Neutrophil (primary cell): Measurements from ENCODE around the gene CD8A.

Experiments used
- H3K27ac ChIP-seq: fragments of 200-600 bp; sonication (generic); 2 replicates; pipeline ENCODE4 v1.5.1; 2016; ENCODE audit warnings: mild to moderate bottlenecking, moderate library complexity
- H3K27me3 ChIP-seq: fragments of 200-600 bp; sonication (generic); 2 replicates; pipeline ENCODE4 v1.6.0; 2016; ENCODE audit warnings: mild to moderate bottlenecking
- H3K36me3 ChIP-seq: fragments of 200-600 bp; sonication (generic); 2 replicates; pipeline ENCODE4 v1.5.1; 2017
- H3K4me1 ChIP-seq, 2 experiments: fragments of 200-600 bp in 1 of 2; sonication (generic) in 1 of 2; 1 replicate in 1 of 2; 2 replicates in 1 of 2; pipeline versions ENCODE4 v1.5.1 to v1.6.1; 2013 to 2016; ENCODE audit warnings: low read depth in 1 of 2, low read length in 1 of 2, mild to moderate bottlenecking in 1 of 2, moderate library complexity in 1 of 2; ENCODE audit not compliant: control insufficient read depth in 1 of 2, insufficient read depth in 1 of 2
- H3K4me3 ChIP-seq, 2 experiments: fragments of 200-600 bp in 1 of 2; sonication (generic) in 1 of 2; 1 replicate in 1 of 2; 2 replicates in 1 of 2; pipeline ENCODE4 v1.5.1; 2013 to 2016; ENCODE audit warnings: low read depth in 1 of 2, low read length in 1 of 2, mild to moderate bottlenecking in 1 of 2, moderate library complexity in 1 of 2
- H3K9me3 ChIP-seq: fragments of 200-600 bp; sonication (generic); 2 replicates; pipeline ENCODE4 v1.5.1; 2016
- TF ChIP-seq, protein P1 (sequence below): fragments of 200-600 bp; sonication (generic); IDR thresholded peaks from 2 replicates; pipeline ENCODE4 v1.5.1; 2016; ENCODE audit warnings: antibody characterized with exemption

CD8A gene

DNA sequence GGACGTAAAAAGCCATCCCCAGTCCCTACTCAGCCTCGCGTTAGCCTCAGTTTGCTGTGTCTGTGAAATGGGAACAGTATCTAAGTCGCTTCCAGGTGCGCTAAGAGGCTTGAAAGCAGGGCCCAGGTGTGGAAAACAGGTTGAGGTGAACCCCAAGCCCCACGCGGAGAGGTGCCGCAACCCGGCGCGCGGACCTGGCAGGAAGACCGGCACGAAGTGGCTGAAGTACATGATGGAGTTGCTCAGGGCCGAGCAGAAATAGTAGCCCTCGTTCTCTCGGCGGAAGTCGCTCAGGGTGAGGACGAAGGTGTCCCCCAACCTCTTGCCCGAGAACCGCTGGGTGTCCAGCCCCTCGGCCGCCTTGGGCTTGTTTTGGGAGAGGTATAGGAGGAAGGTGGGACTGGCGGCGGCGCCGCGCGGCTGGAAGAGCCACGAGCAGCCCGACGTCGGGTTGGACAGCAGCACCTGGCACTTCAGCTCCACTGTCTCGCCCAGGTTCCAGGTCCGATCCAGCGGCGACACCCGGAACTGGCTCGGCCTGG lies 508 bp downstream of the CD8A start:
- TF ChIP-seq, protein P1, sequence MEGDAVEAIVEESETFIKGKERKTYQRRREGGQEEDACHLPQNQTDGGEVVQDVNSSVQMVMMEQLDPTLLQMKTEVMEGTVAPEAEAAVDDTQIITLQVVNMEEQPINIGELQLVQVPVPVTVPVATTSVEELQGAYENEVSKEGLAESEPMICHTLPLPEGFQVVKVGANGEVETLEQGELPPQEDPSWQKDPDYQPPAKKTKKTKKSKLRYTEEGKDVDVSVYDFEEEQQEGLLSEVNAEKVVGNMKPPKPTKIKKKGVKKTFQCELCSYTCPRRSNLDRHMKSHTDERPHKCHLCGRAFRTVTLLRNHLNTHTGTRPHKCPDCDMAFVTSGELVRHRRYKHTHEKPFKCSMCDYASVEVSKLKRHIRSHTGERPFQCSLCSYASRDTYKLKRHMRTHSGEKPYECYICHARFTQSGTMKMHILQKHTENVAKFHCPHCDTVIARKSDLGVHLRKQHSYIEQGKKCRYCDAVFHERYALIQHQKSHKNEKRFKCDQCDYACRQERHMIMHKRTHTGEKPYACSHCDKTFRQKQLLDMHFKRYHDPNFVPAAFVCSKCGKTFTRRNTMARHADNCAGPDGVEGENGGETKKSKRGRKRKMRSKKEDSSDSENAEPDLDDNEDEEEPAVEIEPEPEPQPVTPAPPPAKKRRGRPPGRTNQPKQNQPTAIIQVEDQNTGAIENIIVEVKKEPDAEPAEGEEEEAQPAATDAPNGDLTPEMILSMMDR = no peak
- H3K27me3 ChIP-seq = peaks cover 96% of the 10 kb centered on the region

DNA sequence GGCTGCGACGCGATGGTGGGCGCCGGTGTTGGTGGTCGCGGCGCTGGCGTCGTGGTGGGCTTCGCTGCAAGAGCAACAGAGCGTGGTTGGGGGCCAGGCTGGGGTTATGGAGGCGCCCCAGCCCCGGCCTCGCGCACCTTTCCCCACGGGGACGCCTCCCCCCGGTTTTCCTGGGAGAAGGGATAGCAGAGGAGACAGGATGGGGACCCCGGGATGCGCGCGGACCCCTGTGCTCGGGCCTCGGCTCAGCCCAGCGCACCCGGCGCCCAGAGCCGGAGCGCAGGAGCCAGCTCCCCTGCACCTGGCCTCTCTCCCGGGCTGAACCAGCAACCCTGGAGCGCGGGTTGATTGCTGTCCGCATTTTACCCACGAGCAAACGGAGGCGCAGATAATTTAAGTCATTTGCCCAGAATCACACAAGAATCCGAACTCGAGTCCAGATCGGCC lies 1.0 kb downstream of the CD8A start:
- Histone ChIP-seq H3K36me3 (no peaks in the 10 kb centered on the region), H3K27ac (no peak overlapping the region), H3K9me3 (no peaks in the 10 kb centered on the region), H3K4me3 (no peak overlapping the region), H3K27me3 (peaks cover 96% of the 10 kb centered on the region), H3K4me1 (peaks cover 14 to 22% of the 10 kb centered on the region in 2 experiments)
- TF ChIP-seq, protein P1 = no peak

More for the DNA sequence above, 508 bp downstream of the CD8A start:
- Histone ChIP-seq H3K27ac (no peak overlapping the region), H3K36me3 (no peaks in the 10 kb centered on the region), H3K9me3 (no peaks in the 10 kb centered on the region), H3K4me3 (peak overlapping the region in 1 of 2 experiments; percentile 20), H3K4me1 (peaks cover 14 to 22% of the 10 kb centered on the region in 2 experiments)

DNA sequence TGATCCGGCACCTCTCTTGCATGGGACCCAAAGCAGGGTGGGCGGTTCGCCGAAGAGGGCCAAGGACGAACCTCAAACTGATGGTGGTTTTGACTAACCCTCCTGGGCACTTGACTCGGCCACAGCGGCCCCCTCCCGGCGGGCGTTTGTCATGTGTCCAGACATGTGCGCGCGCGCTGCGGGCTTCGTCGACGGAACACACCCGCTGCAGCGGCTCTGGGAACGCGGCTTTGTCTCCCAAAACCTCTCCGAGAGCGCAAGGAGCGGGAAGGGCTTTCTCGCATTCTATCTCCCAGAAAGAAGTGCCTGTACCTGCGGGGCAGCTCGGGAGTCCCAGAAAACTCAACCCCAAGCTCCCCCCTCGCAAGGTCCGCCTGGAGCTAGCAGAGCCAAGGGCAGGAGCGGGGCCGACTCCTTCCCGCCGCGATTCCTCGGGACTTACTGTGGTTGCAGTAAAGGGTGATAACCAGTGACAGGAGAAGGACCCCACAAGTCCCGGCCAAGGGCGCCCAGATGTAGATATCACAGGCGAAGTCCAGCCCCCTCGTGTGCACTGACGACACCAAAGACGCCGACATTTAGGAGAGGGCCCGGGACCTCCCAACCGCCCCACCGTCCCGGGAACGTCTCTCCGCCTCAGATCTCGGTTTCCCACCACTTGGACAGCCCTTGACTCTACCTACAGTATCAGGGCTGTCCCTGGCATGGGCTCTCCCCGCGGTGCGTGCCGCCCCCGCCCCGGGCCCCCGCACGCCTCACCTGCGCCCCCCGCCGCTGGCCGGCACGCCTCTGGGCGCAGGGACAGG lies 1.6 kb downstream of the CD8A start:
- H3K9me3 ChIP-seq = no peaks in the 10 kb centered on the region
- no peaks in the 10 kb centered on the region for H3K36me3 ChIP-seq
- no peak overlapping the region for H3K27ac ChIP-seq
- H3K4me3 ChIP-seq = no peak overlapping the region
- H3K27me3 ChIP-seq = peaks cover 97% of the 10 kb centered on the region
- TF ChIP-seq, protein P1 = no peak
- peaks cover 14 to 22% of the 10 kb centered on the region in 2 experiments for H3K4me1 ChIP-seq

DNA sequence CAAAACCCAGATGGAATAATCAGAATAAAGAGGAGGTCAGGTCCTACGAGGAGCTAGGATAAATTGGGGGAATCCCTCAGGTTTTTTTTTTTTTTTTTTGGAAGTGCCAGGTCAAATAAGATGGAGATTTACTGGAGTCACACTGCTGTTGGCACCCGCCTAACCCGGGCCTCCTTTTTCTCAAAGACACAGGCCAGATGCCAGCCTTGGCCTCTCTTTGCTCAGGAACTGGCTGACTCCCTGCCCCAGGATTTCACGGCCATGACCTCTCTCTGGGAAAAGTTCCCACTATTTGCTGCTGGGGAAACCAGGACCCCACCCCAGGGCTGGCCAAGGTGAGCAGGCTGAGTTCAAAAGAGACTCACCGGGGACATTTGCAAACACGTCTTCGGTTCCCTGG lies 2.5 kb downstream of the CD8A start:
- H3K9me3 ChIP-seq = no peaks in the 10 kb centered on the region
- peaks cover 96% of the 10 kb centered on the region for H3K27me3 ChIP-seq
- no peak overlapping the region for H3K27ac ChIP-seq
- no peak overlapping the region for H3K4me3 ChIP-seq
- no peaks in the 10 kb centered on the region for H3K36me3 ChIP-seq
- H3K4me1 ChIP-seq = peaks cover 14 to 22% of the 10 kb centered on the region in 2 experiments
- TF ChIP-seq, protein P1 = no peak

DNA sequence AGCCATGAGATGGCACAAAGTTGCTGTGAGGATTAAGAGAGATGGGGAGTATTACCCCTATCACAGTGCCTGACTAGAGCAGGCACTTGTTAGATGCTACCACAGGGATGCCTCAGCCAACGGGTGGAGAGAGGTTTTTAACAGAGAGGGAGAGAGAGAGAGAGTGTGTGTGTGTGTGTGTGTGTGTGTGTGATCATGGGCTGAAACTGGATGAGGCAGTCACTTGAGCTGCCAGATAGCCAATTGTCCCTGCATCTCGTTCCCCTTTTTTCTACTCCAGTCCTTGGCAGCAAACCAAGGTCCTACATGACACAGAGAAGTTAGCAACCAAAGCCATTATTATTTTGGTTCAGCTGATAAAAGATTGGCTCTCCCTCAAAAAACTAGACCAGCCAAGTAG lies 3.0 kb downstream of the CD8A start:
- Histone ChIP-seq H3K27me3 (peaks cover 96% of the 10 kb centered on the region), H3K4me3 (no peak overlapping the region), H3K27ac (no peak overlapping the region), H3K9me3 (no peaks in the 10 kb centered on the region), H3K36me3 (no peaks in the 10 kb centered on the region), H3K4me1 (peaks cover 14 to 22% of the 10 kb centered on the region in 2 experiments)
- TF ChIP-seq, protein P1 = no peak
